WTC11 (cell line): ENCODE measurements around the gene FAM89B.

Experiments
- CREB1 ChIP-seq: sonication (generic); formaldehyde crosslinking; IDR thresholded peaks from 2 replicates; pipeline ENCODE4 v1.8.0; 2023; ENCODE audit warnings: mild to moderate bottlenecking, missing genetic modification reagents
- FOXK1 ChIP-seq: sonication (generic); formaldehyde crosslinking; IDR thresholded peaks from 2 replicates; pipeline ENCODE4 v1.8.0; 2022; ENCODE audit warnings: mild to moderate bottlenecking, moderate library complexity, missing genetic modification reagents
- IRF2 ChIP-seq: sonication (generic); formaldehyde crosslinking; IDR thresholded peaks from 2 replicates; pipeline ENCODE4 v1.8.0; 2022; ENCODE audit warnings: low read depth, missing genetic modification reagents, borderline replicate concordance
- JUN ChIP-seq: sonication (generic); formaldehyde crosslinking; IDR thresholded peaks from 2 replicates; pipeline ENCODE4 v1.8.0; 2023; ENCODE audit warnings: mild to moderate bottlenecking, missing genetic modification reagents
- TF ChIP-seq, protein P1 (sequence below): fragments of 200-600 bp; IDR thresholded peaks from 2 replicates; pipeline ENCODE4 v1.8.0; 2022; ENCODE audit warnings: antibody characterized with exemption
- TF ChIP-seq, protein P2 (sequence below): sonication (generic); formaldehyde crosslinking; IDR thresholded peaks from 2 replicates; pipeline ENCODE4 v1.8.1; 2022; ENCODE audit warnings: low read depth, missing genetic modification reagents, borderline replicate concordance

DNA sequence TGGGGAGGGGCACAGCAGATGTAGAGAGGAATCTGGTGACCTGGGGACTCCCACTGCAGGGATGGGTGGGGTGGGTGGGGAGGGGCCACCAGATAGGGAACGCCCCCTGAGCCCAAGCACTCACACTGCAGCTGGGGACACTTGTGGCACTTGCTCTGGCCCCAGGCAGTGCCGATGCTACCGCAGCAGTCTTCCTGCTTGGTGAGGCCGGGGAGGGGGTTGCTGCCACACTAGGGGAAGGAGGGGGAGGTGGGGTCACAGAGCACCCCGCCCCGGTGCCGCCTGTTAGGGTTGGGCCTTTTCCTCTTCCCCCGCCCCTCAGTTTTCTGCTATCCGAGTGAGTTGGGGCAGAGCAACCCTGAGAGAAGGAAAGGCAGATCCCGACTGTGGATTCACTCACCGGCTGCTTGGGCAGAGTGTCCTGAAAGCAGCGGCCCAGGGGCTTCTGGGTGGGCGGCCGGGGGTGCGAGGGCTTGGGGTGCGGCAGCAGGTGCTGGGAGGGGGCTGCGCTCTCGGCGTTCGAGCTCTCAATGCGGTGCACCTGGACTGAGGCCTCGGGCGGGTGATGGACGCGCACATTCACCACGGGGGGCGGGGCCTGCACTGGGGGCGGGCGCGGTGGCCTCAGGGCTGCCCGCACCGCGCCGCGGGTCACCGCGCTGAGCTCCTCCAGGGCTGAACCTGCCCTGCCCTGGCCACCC is 18.9 kb upstream of the FAM89B start:
- TF ChIP-seq FOXK1 (CRISPR knock-in tag) (no peak), IRF2 (CRISPR knock-in tag) (no peak), JUN (CRISPR knock-in tag) (no peak), CREB1 (CRISPR knock-in tag) (no peak)
- TF ChIP-seq, protein P1, sequence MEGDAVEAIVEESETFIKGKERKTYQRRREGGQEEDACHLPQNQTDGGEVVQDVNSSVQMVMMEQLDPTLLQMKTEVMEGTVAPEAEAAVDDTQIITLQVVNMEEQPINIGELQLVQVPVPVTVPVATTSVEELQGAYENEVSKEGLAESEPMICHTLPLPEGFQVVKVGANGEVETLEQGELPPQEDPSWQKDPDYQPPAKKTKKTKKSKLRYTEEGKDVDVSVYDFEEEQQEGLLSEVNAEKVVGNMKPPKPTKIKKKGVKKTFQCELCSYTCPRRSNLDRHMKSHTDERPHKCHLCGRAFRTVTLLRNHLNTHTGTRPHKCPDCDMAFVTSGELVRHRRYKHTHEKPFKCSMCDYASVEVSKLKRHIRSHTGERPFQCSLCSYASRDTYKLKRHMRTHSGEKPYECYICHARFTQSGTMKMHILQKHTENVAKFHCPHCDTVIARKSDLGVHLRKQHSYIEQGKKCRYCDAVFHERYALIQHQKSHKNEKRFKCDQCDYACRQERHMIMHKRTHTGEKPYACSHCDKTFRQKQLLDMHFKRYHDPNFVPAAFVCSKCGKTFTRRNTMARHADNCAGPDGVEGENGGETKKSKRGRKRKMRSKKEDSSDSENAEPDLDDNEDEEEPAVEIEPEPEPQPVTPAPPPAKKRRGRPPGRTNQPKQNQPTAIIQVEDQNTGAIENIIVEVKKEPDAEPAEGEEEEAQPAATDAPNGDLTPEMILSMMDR, result no peak
- TF ChIP-seq, protein P2, sequence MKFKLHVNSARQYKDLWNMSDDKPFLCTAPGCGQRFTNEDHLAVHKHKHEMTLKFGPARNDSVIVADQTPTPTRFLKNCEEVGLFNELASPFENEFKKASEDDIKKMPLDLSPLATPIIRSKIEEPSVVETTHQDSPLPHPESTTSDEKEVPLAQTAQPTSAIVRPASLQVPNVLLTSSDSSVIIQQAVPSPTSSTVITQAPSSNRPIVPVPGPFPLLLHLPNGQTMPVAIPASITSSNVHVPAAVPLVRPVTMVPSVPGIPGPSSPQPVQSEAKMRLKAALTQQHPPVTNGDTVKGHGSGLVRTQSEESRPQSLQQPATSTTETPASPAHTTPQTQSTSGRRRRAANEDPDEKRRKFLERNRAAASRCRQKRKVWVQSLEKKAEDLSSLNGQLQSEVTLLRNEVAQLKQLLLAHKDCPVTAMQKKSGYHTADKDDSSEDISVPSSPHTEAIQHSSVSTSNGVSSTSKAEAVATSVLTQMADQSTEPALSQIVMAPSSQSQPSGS (CRISPR knock-in tag), result no peak
